Measurements from ENCODE around the gene HTR6.
"Not testable (repeated sequence)": the region's sequence is repeated elsewhere in the genome, so short reads cannot be mapped to it uniquely, and the experiment has no call there.

DNA sequence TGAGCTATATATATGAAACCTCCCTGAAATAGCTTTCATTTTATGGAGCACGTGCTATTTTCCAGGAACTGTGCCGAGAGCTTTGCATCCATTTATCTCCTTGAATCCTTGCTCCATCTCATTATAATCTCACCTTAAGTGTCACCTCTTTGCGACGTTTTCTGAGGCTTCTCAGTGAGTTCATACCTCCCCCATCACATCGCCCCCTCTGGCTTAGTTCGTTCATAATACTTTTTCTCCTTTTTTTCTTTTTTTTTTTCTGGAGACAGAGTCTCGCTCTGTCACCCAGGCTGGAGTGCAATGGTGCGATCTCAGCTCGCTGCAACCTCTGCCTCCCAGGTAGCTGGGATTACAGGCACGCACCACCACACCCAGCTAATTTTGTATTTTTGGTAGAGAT, 25.4 kb upstream of the HTR6 start:
- TF ChIP-seq, protein P1, sequence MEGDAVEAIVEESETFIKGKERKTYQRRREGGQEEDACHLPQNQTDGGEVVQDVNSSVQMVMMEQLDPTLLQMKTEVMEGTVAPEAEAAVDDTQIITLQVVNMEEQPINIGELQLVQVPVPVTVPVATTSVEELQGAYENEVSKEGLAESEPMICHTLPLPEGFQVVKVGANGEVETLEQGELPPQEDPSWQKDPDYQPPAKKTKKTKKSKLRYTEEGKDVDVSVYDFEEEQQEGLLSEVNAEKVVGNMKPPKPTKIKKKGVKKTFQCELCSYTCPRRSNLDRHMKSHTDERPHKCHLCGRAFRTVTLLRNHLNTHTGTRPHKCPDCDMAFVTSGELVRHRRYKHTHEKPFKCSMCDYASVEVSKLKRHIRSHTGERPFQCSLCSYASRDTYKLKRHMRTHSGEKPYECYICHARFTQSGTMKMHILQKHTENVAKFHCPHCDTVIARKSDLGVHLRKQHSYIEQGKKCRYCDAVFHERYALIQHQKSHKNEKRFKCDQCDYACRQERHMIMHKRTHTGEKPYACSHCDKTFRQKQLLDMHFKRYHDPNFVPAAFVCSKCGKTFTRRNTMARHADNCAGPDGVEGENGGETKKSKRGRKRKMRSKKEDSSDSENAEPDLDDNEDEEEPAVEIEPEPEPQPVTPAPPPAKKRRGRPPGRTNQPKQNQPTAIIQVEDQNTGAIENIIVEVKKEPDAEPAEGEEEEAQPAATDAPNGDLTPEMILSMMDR (IDR thresholded peaks at IDR 0.05 in 4 of 5, conservative IDR thresholded peaks at IDR 0.05 in 1 of 5), result not testable (repeated sequence)
- TF ChIP-seq POLR2A (IDR thresholded peaks at IDR 0.05), result not testable (repeated sequence)

All from gastrocnemius medialis (tissue), 4 donors.